ENCODE measurements around the gene EXOC6. TPM values are rescaled to one million over a fixed set of nuclear protein-coding genes. Genes with fewer than 3 reads are reported as not detected.

Gene EXOC6
- total RNA-seq, 4 donors from 2014 or later: 10.5 to 82.1 (median 31.7) TPM

DNA sequence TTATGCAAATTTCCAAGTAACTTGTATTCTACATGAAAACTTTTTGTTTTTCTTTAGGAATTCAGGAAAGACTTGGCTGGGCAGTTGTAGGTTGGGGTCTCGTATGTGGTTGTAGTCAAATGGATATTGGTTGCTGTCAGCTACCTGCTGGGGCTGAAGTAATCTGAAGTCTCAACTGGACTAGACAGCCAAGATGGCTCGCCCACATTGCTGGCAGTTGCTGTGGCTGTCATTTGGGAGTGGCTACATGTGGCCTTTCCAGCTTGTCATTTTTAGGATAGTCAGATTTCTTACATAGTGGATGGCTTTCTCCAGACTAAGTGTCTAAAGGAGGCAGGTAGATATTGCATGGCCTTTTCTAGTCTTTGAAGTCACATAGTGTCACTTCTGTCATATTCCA lies 32.6 kb downstream of the EXOC6 start:
- Histone ChIP-seq H3K36me3 (no peaks in the 10 kb centered on the region), H3K4me3 (no peak overlapping the region), H3K4me1 (no peaks in the 10 kb centered on the region), H3K9me3 (no peaks in the 10 kb centered on the region), H3K27me3 (no peaks in the 10 kb centered on the region), H3K27ac (no peak overlapping the region)
- DNase-seq: no peak
- no peak for TF ChIP-seq CTCF (IDR thresholded peaks at IDR 0.05)
- no peak for TF ChIP-seq POLR2A (IDR thresholded peaks at IDR 0.05)

DNA sequence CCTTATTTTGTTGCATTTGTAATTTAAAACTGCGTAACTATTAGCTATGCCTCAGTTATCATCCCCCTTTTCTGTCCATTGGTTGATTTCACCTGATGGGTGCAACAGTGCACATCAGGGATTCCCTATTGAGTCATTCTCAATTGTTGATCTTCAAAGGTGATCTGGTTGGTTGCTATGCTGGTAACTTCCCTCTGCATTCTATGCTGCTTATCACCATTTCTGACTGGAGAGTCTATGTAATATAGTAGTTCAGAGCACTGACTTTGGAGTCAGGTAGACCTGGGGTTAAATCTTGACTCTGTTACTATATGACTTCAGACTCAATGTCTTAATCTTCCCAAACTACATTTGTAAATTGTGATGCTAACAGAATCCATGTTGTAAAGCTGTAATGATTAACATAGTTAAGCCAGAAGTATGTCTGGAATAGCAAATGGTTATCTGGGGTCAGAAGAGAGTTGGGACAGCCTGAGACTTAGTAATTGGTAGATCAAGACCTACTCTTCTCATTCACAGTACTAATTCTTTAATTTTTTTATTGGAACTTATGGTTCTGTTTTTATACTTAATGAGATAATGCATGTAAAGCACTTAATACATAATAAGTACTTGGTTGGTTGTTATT lies 38.1 kb downstream of the EXOC6 start:
- TF ChIP-seq CTCF (IDR thresholded peaks at IDR 0.05) (no peak), POLR2A (IDR thresholded peaks at IDR 0.05) (no peak)
- no peak for DNase-seq
- H3K27ac ChIP-seq: no peak overlapping the region
- no peaks in the 10 kb centered on the region for H3K36me3 ChIP-seq
- H3K27me3 ChIP-seq: no peaks in the 10 kb centered on the region
- peaks cover 0 to 1% (median 0%) of the 10 kb centered on the region in 4 donors for H3K4me1 ChIP-seq
- H3K4me3 ChIP-seq: no peak overlapping the region
- no peaks in the 10 kb centered on the region for H3K9me3 ChIP-seq

DNA sequence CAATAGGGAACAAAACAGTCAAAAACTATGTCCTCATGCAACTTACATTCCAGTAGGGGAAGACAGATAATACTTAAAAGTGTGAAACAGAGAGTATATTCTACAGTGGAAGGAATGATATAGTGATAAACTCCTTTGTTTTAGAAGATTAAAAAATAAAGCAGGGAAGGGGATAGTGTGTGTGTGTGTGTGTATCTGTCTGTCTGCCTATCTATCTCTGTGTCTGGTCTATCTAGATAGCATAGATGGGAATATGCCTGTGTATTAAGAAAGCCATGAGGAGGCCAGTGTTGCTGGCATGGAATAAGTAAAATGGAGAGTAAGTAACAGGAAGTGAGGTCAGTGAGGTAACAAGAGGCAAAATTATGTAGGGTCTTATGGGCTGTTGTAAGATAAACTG lies 42.2 kb downstream of the EXOC6 start:
- Histone ChIP-seq H3K4me3 (no peak overlapping the region), H3K4me1 (peaks cover 0 to 18% (median 0%) of the 10 kb centered on the region in 4 donors), H3K9me3 (no peaks in the 10 kb centered on the region), H3K36me3 (no peaks in the 10 kb centered on the region), H3K27ac (no peak overlapping the region), H3K27me3 (no peaks in the 10 kb centered on the region)
- no peak for TF ChIP-seq POLR2A (IDR thresholded peaks at IDR 0.05)
- TF ChIP-seq CTCF (IDR thresholded peaks at IDR 0.05): no peak
- DNase-seq: no peak

GRCh38 chr10:92891885-92892690 lies 43.8 kb downstream of the EXOC6 start:
- DNase-seq: peak in 2 of 3 donors; percentile 86 to 90
- Histone ChIP-seq H3K9me3 (no peaks in the 10 kb centered on the region), H3K27me3 (no peaks in the 10 kb centered on the region), H3K4me1 (peaks cover 0 to 18% (median 0%) of the 10 kb centered on the region in 4 donors), H3K36me3 (no peaks in the 10 kb centered on the region), H3K27ac (peak overlapping the region in 2 of 4 donors; percentile 20 to 44), H3K4me3 (no peak overlapping the region)
- TF ChIP-seq POLR2A (IDR thresholded peaks at IDR 0.05) (no peak), CTCF (IDR thresholded peaks at IDR 0.05) (no peak)

GRCh38 chr10:92892691-92893054 lies 44.4 kb downstream of the EXOC6 start:
- TF ChIP-seq CTCF (IDR thresholded peaks at IDR 0.05): no peak
- no peak for TF ChIP-seq POLR2A (IDR thresholded peaks at IDR 0.05)

More at GRCh38 chr10:92892691-92893054, 44.4 kb downstream of the EXOC6 start:
- no peak for DNase-seq
- Histone ChIP-seq H3K4me1 (peaks cover 0 to 18% (median 0%) of the 10 kb centered on the region in 4 donors), H3K36me3 (no peaks in the 10 kb centered on the region), H3K27me3 (no peaks in the 10 kb centered on the region), H3K9me3 (no peaks in the 10 kb centered on the region), H3K4me3 (no peak overlapping the region), H3K27ac (peak overlapping the region in 1 of 4 donors; percentile 44)
